ENCODE measurements around the gene GLP2R.

GLP2R gene

GRCh38 chr17:9907131-9907530 lies 81.4 kb downstream of the GLP2R start:
- TF ChIP-seq REST (IDR thresholded peaks at IDR 0.05; ENCODE audit: insufficient read depth in 1 of 2, low read depth in 2 of 2, low read length in 2 of 2) (no peak), FOXP2 (optimal IDR thresholded peaks at IDR 0.05; ENCODE audit: borderline replicate concordance, extremely low read depth, extremely low read length, insufficient read depth) (no peak), TAF1 (IDR thresholded peaks at IDR 0.05; ENCODE audit: borderline replicate concordance, insufficient read depth, low read length) (no peak), POLR2AphosphoS5 (IDR thresholded peaks at IDR 0.05; ENCODE audit: low read depth, low read length) (no peak), SIN3A (IDR thresholded peaks at IDR 0.05; ENCODE audit: borderline replicate concordance, insufficient read depth, low read length) (no peak)

GRCh38 chr17:9907883-9908648 lies 82.3 kb downstream of the GLP2R start:
- no peak for TF ChIP-seq POLR2AphosphoS5 (IDR thresholded peaks at IDR 0.05; ENCODE audit: low read depth, low read length)
- TF ChIP-seq REST (IDR thresholded peaks at IDR 0.05; ENCODE audit: insufficient read depth in 1 of 2, low read depth in 2 of 2, low read length in 2 of 2) = no peak
- TF ChIP-seq FOXP2 (optimal IDR thresholded peaks at IDR 0.05; ENCODE audit: borderline replicate concordance, extremely low read depth, extremely low read length, insufficient read depth) = no peak
- TF ChIP-seq SIN3A (IDR thresholded peaks at IDR 0.05; ENCODE audit: borderline replicate concordance, insufficient read depth, low read length) = no peak
- no peak for TF ChIP-seq TAF1 (IDR thresholded peaks at IDR 0.05; ENCODE audit: borderline replicate concordance, insufficient read depth, low read length)

- no peak for TF ChIP-seq TAF1 (IDR thresholded peaks at IDR 0.05; ENCODE audit: borderline replicate concordance, insufficient read depth, low read length)
- no peak for TF ChIP-seq POLR2AphosphoS5 (IDR thresholded peaks at IDR 0.05; ENCODE audit: low read depth, low read length)
- TF ChIP-seq FOXP2 (optimal IDR thresholded peaks at IDR 0.05; ENCODE audit: borderline replicate concordance, extremely low read depth, extremely low read length, insufficient read depth) = no peak
- TF ChIP-seq REST (IDR thresholded peaks at IDR 0.05; ENCODE audit: insufficient read depth in 1 of 2, low read depth in 2 of 2, low read length in 2 of 2) = no peak
- TF ChIP-seq SIN3A (IDR thresholded peaks at IDR 0.05; ENCODE audit: borderline replicate concordance, insufficient read depth, low read length) = no peak
Observed at GRCh38 chr17:9908649-9909042, 82.9 kb downstream of the GLP2R start.

- TF ChIP-seq SIN3A (IDR thresholded peaks at IDR 0.05; ENCODE audit: borderline replicate concordance, insufficient read depth, low read length) (no peak), TAF1 (IDR thresholded peaks at IDR 0.05; ENCODE audit: borderline replicate concordance, insufficient read depth, low read length) (no peak), REST (IDR thresholded peaks at IDR 0.05; ENCODE audit: insufficient read depth in 1 of 2, low read depth in 2 of 2, low read length in 2 of 2) (no peak), FOXP2 (optimal IDR thresholded peaks at IDR 0.05; ENCODE audit: borderline replicate concordance, extremely low read depth, extremely low read length, insufficient read depth) (no peak), POLR2AphosphoS5 (IDR thresholded peaks at IDR 0.05; ENCODE audit: low read depth, low read length) (no peak)
Observed at GRCh38 chr17:9911089-9911488, 85.4 kb downstream of the GLP2R start.

All from PFSK-1 (cell line).